DND-41 (cell line): Measurements from ENCODE around the gene CRHBP.

Experiments
- ATAC-seq: fragments of 200-7000 bp; cut with Tn5 transposase; 3 replicates; pipeline ENCODE4 v1.9.1; 2021; ENCODE audit warnings: low read depth; ENCODE audit not compliant: insufficient read depth
- DNase-seq: peaks from one replicate; pipeline ENCODE4 v3.0.0-alpha.2; 2020
- H2AFZ ChIP-seq: 2 replicates; pipeline ENCODE4 v1.6.0; 2012; ENCODE audit warnings: low read depth, low read length
- H3K27ac ChIP-seq: 2 replicates; pipeline ENCODE4 v1.5.1; 2012; ENCODE audit warnings: low read length, inconsistent platforms
- H3K27me3 ChIP-seq: fragments of 200-600 bp; sonication (generic); 2 replicates; pipeline ENCODE4 v1.6.0; 2012; ENCODE audit warnings: low read length, mild to moderate bottlenecking, inconsistent platforms; ENCODE audit not compliant: insufficient read depth, poor library complexity
- H3K36me3 ChIP-seq: 2 replicates; pipeline ENCODE4 v1.5.1; 2012; ENCODE audit warnings: low read length, inconsistent platforms; ENCODE audit not compliant: insufficient read depth
- H3K4me1 ChIP-seq: 2 replicates; pipeline ENCODE4 v1.5.1; 2012; ENCODE audit warnings: mild to moderate bottlenecking, low read length; ENCODE audit not compliant: insufficient read depth
- H3K4me2 ChIP-seq: 2 replicates; pipeline ENCODE4 v1.6.0; 2012; ENCODE audit warnings: mild to moderate bottlenecking, moderate library complexity, low read length, inconsistent platforms; ENCODE audit not compliant: insufficient read depth
- H3K4me3 ChIP-seq, 2 experiments: fragments of 200-600 bp in 1 of 2; shearing (Covaris generic) in 1 of 2; 2 replicates each; pipeline ENCODE4 v1.5.1; 2012 to 2016; ENCODE audit warnings: inconsistent platforms in 2 of 2, low read length in 2 of 2, mild to moderate bottlenecking in 2 of 2, low read depth in 1 of 2, moderate library complexity in 1 of 2
- H3K79me2 ChIP-seq: 2 replicates; pipeline ENCODE4 v1.6.0; 2012; ENCODE audit warnings: low read length, inconsistent platforms; ENCODE audit not compliant: insufficient read depth
- H3K9ac ChIP-seq: 2 replicates; pipeline ENCODE4 v1.6.0; 2012; ENCODE audit warnings: low read depth, mild to moderate bottlenecking, inconsistent platforms, low read length, moderate library complexity
- H3K9me3 ChIP-seq: 2 replicates; pipeline ENCODE4 v1.5.1; 2012; ENCODE audit warnings: low read length, moderate library complexity, mild to moderate bottlenecking, inconsistent platforms; ENCODE audit not compliant: insufficient read depth, severe bottlenecking
- H4K20me1 ChIP-seq: 2 replicates; pipeline ENCODE4 v1.6.0; 2012; ENCODE audit warnings: low read length; ENCODE audit not compliant: insufficient read depth
- CTCF ChIP-seq: IDR thresholded peaks from 2 replicates; pipeline ENCODE4 v1.5.1; 2012; ENCODE audit warnings: borderline replicate concordance, low read length, moderate library complexity, mild to moderate bottlenecking; ENCODE audit not compliant: poor library complexity, severe bottlenecking; ENCODE audit errors: extremely low read depth
- EZH2 ChIP-seq: IDR thresholded peaks from 3 replicates; pipeline ENCODE4 v1.6.1; 2012; ENCODE audit warnings: borderline replicate concordance, low read depth, mild to moderate bottlenecking, moderate library complexity, low read length, inconsistent platforms; ENCODE audit not compliant: severe bottlenecking

Gene CRHBP

GRCh38 chr5:76946090-76946489 is 6.8 kb upstream of the CRHBP start:
- Histone ChIP-seq H3K27ac (no peak overlapping the region), H3K27me3 (no peaks in the 10 kb centered on the region), H3K79me2 (no peaks in the 10 kb centered on the region), H3K4me1 (no peaks in the 10 kb centered on the region), H2AFZ (no peak overlapping the region), H3K9ac (no peak overlapping the region), H3K36me3 (no peaks in the 10 kb centered on the region), H3K4me2 (no peak overlapping the region), H3K4me3 (no peak overlapping the region), H3K9me3 (no peaks in the 10 kb centered on the region), H4K20me1 (no peaks in the 10 kb centered on the region)
- ATAC-seq, result no peak
- TF ChIP-seq CTCF (no peak), EZH2 (no peak)
- no peak for DNase-seq

GRCh38 chr5:76947082-76947503 is 5.8 kb upstream of the CRHBP start:
- Histone ChIP-seq H4K20me1 (no peaks in the 10 kb centered on the region), H3K9ac (no peak overlapping the region), H3K36me3 (no peaks in the 10 kb centered on the region), H3K27ac (no peak overlapping the region), H3K79me2 (no peaks in the 10 kb centered on the region), H3K27me3 (no peaks in the 10 kb centered on the region), H3K9me3 (no peaks in the 10 kb centered on the region), H3K4me1 (no peaks in the 10 kb centered on the region), H2AFZ (no peak overlapping the region), H3K4me2 (no peak overlapping the region), H3K4me3 (no peak overlapping the region)
- ATAC-seq, result no peak
- DNase-seq, result no peak
- no peak for TF ChIP-seq CTCF
- no peak for TF ChIP-seq EZH2

GRCh38 chr5:76953551-76954382 is 922 bp downstream of the CRHBP start:
- Histone ChIP-seq H3K9me3 (no peaks in the 10 kb centered on the region), H3K27me3 (no peaks in the 10 kb centered on the region), H2AFZ (no peak overlapping the region), H3K4me1 (no peaks in the 10 kb centered on the region), H3K36me3 (no peaks in the 10 kb centered on the region), H3K4me2 (no peak overlapping the region), H3K27ac (no peak overlapping the region), H3K4me3 (no peak overlapping the region), H3K9ac (no peak overlapping the region), H4K20me1 (no peaks in the 10 kb centered on the region), H3K79me2 (no peaks in the 10 kb centered on the region)
- DNase-seq, result no peak
- no peak for ATAC-seq
- no peak for TF ChIP-seq EZH2
- no peak for TF ChIP-seq CTCF
